Kidney capillary endothelial cell (primary cell): ENCODE measurements around the gene CDCA3.
A peak's percentile ranks its signal among the peaks of the same experiment; 100 is the strongest.

Source experiments
- DNase-seq: peaks from one replicate; pipeline ENCODE4 v3.0.0-alpha.2; 2018; ENCODE audit warnings: low spot score

CDCA3 gene

DNA sequence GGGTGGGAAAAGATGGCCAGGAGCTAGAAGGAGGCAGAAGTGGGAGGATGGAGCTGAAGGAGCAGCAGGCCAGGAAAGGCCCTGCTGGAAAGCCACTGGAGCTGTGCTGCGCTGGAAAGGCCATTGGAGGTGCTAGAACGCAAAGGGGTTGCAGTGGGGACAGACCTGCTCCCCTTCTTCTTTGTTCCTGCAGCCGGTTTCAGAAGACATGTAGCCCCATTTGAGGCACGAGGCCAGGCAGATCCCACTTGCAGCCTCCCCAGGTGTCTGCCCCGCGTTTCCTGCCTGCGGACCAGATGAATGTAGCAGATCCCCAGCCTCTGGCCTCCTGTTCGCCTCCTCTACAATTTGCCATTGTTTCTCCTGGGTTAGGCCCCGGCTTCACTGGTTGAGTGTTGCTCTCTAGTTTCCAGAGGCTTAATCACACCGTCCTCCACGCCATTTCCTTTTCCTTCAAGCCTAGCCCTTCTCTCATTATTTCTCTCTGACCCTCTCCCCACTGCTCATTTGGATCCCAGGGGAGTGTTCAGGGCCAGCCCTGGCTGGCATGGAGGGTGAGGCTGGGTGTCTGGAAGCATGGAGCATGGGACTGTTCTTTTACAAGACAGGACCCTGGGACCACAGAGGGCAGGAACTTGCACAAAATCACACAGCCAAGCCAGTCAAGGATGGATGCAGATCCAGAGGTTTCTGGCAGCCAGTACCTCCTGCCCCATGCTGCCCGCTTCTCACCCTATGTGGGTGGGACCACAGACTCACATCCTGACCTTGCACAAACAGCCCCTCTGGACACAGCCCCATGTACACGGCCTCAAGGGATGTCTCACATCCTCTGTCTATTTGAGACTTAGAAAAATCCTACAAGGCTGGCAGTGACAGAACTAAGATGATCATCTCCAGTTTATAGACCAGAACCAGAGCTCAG lies 31.7 kb downstream of the CDCA3 start:
- DNase-seq, result peak; percentile 38

DNA sequence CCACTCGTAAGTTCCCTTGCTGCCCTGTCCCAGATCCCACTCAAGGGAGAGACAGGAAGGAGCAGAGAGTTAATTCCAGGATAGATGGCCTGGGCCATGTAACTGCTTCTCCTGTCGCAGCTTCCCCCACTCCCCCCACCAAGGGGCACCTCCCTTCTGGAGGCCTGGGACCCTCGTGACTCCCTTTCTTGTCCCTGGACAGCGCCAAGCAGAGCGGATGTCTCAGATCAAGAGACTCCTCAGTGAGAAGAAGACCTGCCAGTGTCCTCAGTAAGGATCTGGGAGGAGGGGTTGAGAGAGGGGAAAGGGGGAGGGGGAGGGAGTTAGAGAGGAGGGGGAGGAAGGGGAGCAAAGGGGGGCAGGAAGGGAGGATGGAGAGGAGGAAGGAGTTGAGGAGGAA lies 32.4 kb downstream of the CDCA3 start:
- no peak for DNase-seq

DNA sequence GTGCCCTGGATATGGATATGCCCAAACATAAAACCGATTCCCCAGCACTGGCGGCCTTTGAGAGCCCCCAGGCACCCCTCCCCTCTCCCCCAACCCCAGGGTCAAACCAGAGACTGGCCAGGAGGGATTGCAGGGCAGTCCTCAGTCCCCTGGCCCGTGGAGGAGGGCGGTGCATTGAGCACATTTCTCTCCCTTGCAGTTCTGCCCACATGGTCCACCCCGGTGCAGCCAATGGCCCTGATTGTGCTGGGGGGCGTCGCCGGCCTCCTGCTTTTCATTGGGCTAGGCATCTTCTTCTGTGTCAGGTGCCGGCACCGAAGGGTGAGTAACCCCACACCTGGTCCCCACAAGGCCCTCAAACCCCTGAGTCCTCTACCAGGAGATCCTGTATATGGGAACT lies 32.9 kb downstream of the CDCA3 start:
- no peak for DNase-seq

DNA sequence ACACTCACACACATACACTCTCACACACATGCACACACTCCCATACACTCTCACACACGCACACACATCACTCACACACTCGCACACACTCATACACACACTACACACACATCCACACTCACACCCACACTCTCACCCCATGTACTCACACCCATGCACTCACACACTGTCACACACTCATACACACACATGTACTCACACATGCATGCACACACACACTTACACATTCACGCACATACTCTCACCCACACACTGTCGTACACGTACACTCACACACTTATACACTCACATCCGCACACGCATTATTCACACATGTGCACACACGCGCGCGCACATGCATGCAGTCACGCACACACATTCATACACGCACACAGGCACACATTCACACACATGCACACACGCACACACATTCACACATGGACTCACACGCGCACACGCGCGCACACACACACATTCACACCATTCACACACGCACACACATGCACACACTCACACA lies 33.4 kb downstream of the CDCA3 start:
- no peak for DNase-seq

DNA sequence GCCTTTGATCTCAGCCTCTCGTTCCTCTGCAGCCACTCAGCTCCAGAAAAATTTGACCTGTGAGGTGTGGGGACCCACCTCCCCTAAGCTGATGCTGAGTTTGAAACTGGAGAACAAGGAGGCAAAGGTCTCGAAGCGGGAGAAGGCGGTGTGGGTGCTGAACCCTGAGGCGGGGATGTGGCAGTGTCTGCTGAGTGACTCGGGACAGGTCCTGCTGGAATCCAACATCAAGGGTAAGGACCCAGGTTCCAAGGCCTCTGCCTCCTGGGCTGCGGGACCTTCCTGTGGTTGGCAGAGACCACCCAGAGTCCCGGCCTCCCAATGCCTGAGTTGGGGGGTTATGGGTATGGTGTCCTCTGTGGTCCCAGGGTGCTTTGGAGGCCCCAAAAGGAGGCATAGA lies 34.0 kb downstream of the CDCA3 start:
- DNase-seq, result no peak

DNA sequence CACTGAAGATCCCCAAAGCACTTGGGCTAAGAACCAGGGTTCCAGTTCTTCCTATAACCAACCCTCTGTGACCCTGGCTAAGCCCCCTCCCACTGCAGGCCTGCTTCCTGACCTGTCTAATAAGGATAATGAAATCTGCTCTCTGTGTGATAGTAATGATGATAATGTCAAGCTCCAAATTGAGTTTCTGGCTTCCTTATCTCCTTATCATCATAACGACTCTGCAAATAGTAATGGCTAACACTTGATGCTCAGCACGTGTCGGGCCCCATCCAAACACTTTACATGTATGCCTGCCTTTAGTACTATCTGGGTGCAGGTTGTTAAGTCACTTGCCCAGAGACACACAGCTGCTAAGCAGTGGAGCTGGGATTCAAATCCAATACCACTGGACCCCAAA lies 34.5 kb downstream of the CDCA3 start:
- DNase-seq, result no peak

DNA sequence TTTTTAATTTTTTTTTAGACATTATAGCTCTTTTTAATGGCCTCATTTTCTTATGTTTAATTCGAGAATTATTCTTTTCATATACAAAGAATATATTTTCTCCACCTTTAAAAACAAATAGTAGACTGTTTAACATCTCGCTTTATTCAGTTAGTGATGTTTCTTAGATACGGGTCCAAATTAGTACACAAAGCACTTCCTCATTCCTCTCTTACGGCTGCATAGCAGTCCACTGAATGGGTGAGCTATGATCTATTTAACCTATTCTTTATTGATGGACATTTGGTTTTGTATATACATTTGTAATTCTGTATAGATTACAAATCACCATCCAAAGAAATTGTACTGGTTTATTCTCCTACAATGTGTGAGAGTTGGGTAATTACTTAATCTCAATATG lies 37.7 kb downstream of the CDCA3 start:
- no peak for DNase-seq

DNA sequence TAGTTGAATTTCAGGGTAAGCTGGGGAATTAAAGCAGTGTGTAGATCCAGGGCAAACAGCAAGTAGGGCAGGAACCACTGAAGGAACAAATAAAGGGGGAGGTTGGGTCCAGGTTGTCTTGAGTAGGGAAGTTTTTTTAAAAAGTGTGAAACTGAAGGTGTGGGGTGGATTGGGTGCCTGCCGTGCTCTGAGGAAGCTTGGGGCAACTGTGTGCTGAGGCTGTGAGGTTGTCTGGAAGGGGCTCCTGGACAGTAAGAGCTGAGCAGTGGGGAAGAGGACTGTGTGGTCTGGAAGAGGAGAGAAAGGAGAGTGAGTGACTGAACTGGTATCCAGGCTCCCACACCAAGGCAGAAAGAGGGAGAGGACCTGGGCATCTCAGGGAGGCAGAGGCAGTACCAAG lies 40.3 kb downstream of the CDCA3 start:
- no peak for DNase-seq

DNA sequence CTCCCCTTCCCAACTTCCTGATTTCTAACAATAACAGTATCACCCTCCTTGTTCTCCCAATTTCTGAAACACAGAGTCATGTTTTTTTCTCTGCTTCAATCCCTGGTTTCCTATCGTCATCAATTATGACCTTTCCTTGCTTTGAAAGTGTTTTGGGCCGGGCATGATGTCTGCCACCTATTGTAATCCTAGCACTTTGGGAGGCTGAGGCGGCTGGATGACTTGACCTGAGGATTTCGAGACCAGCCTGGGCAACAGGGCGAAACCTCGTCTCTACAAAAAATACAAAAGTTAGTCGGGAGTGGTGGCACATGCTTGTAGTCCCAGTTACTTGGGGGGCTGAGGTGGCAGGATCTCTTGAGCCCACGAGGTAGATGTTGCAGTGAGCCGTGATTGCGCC lies 42.0 kb downstream of the CDCA3 start:
- no peak for DNase-seq

DNA sequence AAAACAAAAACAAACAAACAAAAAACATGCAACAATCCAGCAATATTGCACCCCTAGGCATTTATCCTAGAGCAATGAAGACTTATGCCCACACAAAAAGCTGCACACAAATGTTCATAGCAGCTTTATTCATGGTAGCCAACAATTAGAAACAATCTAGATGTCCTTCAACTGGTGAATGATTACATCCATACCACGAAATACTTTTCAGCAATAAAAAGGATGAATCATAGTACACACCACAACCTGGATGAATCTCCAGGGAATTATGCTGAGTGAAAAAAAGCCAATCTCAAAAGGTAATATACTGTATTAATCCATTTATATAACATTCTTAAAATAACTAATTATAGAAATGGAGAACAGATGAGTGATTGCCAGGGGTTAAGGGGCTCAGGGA lies 43.9 kb downstream of the CDCA3 start:
- no peak for DNase-seq

DNA sequence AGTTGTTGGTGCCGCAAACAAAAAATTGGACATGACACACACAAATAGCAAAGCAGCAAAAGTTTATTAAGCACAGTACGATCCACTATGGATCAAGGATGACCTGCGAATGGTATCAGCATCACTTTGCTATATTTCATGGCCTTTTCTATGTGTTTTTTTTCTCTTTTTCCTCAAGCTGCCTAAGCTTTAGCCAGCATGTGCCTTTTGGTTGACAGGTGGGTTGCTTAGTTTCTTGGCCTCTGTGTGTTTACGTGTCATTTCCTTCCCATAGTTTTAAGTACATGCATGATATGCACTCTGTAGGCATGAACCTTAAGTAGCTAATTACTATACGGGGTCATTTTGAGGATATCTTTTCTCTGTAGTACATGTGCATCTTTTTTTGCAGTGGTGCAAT lies 51.9 kb downstream of the CDCA3 start:
- no peak for DNase-seq
